ENCODE results near the gene AIG1.

The AIG1 gene

GRCh38 chr6:143054329-143054728, 6.4 kb upstream of the AIG1 start:
- in situ Hi-C loops (cut with MboI; ENCODE audit: low sequenced_read_pairs, unreplicated experiment): no loop called here
- no peak for TF ChIP-seq CTCF (IDR thresholded peaks at IDR 0.05; ENCODE audit: borderline replicate concordance, control extremely low read depth, extremely low read depth, insufficient read depth, missing control alignments)

GRCh38 chr6:143055213-143055612, 5.5 kb upstream of the AIG1 start:
- DNase-seq (ENCODE audit: low spot score): no peak
- in situ Hi-C loops (cut with MboI; ENCODE audit: low sequenced_read_pairs, unreplicated experiment): no loop called here
- no peak for TF ChIP-seq CTCF (IDR thresholded peaks at IDR 0.05; ENCODE audit: borderline replicate concordance, control extremely low read depth, extremely low read depth, insufficient read depth, missing control alignments)

More at GRCh38 chr6:143054329-143054728, 6.4 kb upstream of the AIG1 start:
- no peak for DNase-seq (ENCODE audit: low spot score)

GRCh38 chr6:143055891-143056290, 4.8 kb upstream of the AIG1 start:
- TF ChIP-seq CTCF (IDR thresholded peaks at IDR 0.05; ENCODE audit: borderline replicate concordance, control extremely low read depth, extremely low read depth, insufficient read depth, missing control alignments): no peak
- DNase-seq (ENCODE audit: low spot score): no peak
- in situ Hi-C loops (cut with MboI; ENCODE audit: low sequenced_read_pairs, unreplicated experiment): no loop called here

GRCh38 chr6:143058987-143059386, 1.7 kb upstream of the AIG1 start:
- in situ Hi-C loops (cut with MboI; ENCODE audit: low sequenced_read_pairs, unreplicated experiment): no loop called here
- no peak for TF ChIP-seq CTCF (IDR thresholded peaks at IDR 0.05; ENCODE audit: borderline replicate concordance, control extremely low read depth, extremely low read depth, insufficient read depth, missing control alignments)
- no peak for DNase-seq (ENCODE audit: low spot score)

GRCh38 chr6:143059663-143060353, 881 bp upstream of the AIG1 start:
- no peak for TF ChIP-seq CTCF (IDR thresholded peaks at IDR 0.05; ENCODE audit: borderline replicate concordance, control extremely low read depth, extremely low read depth, insufficient read depth, missing control alignments)
- in situ Hi-C loops (cut with MboI; ENCODE audit: low sequenced_read_pairs, unreplicated experiment): no loop called here
- peak; percentile 23 for DNase-seq (ENCODE audit: low spot score)

- peak; percentile 87 for DNase-seq (ENCODE audit: low spot score)
- TF ChIP-seq CTCF (IDR thresholded peaks at IDR 0.05; ENCODE audit: borderline replicate concordance, control extremely low read depth, extremely low read depth, insufficient read depth, missing control alignments): peak; percentile 19
- in situ Hi-C loops (cut with MboI; ENCODE audit: low sequenced_read_pairs, unreplicated experiment): no loop called here
These were observed 309 bp upstream of the AIG1 start for GRCh38 chr6:143060354-143060805.
